MCF 10A (cell line): ENCODE measurements around the gene RSPO4. TPM values are rescaled to one million over a fixed set of nuclear protein-coding genes. Genes with fewer than 3 reads are reported as not detected.

Source experiments
- BruUV-seq: library from RNA; stranded (reverse); fragments of 400-500 nt; replicated peaks from 2 replicates; lab custom pipeline; 2021; lab: Mats Ljungman, UMichigan
- CTCF ChIA-PET: fragments of 300-600 bp; sonication (Branson Sonifier 250); formaldehyde crosslinking; extraction: SDS; loops from one replicate; lab custom pipeline; 2021; ENCODE audit warnings: antibody characterized with exemption, inconsistent platforms; lab: Yijun Ruan, JAX
- POLR2A ChIA-PET: fragments of 300-600, 350-650 bp; sonication (Branson Sonifier 250); formaldehyde crosslinking; extraction: SDS; loops from one replicate; lab custom pipeline; 2020; ENCODE audit warnings: antibody characterized with exemption, inconsistent platforms; lab: Yijun Ruan, JAX
- DNase-seq: peaks from one replicate; pipeline ENCODE4 v3.0.0-alpha.2; 2018; ENCODE audit not compliant: unreplicated experiment
- H3K27ac Mint-ChIP-seq: one replicate; pipeline ENCODE4 v1.8.0; 2022; ENCODE audit warnings: mild to moderate bottlenecking, low read depth, mixed read lengths; ENCODE audit not compliant: unreplicated experiment
- H3K27me3 Mint-ChIP-seq: one replicate; pipeline ENCODE4 v1.8.0; 2022; ENCODE audit warnings: mixed read lengths; ENCODE audit not compliant: insufficient read depth, unreplicated experiment
- H3K36me3 Mint-ChIP-seq: one replicate; pipeline ENCODE4 v1.8.0; 2022; ENCODE audit warnings: mild to moderate bottlenecking, moderate library complexity, mixed read lengths; ENCODE audit not compliant: insufficient read depth, unreplicated experiment
- H3K4me1 Mint-ChIP-seq: one replicate; pipeline ENCODE4 v1.8.0; 2022; ENCODE audit warnings: mixed read lengths; ENCODE audit not compliant: insufficient read depth, unreplicated experiment
- H3K4me3 Mint-ChIP-seq: one replicate; pipeline ENCODE4 v1.8.0; 2022; ENCODE audit warnings: mild to moderate bottlenecking, moderate library complexity, mixed read lengths; ENCODE audit not compliant: unreplicated experiment
- H3K9me3 Mint-ChIP-seq: one replicate; pipeline ENCODE4 v1.8.0; 2022; ENCODE audit warnings: mixed read lengths; ENCODE audit not compliant: unreplicated experiment
- intact Hi-C: fragments of 100-400 bp; cut with micrococcal nuclease; formaldehyde crosslinking; loops from 2 replicates; pipeline ENCODE4 v1.14.1; 2022
- total RNA-seq: library from RNA; stranded (reverse); gene quantifications from 2 replicates; pipeline ENCODE4 v1.2.3, GENCODE V29; 2022
- TF ChIP-seq, protein P1 (sequence below): fragments of 200-600 bp; IDR thresholded peaks from one replicate; pipeline ENCODE4 v1.8.0; 2022; ENCODE audit warnings: antibody characterized with exemption, mild to moderate bottlenecking; ENCODE audit not compliant: unreplicated experiment

RSPO4 gene
- total RNA-seq, 1 experiment from 2014 or later = not detected

DNA sequence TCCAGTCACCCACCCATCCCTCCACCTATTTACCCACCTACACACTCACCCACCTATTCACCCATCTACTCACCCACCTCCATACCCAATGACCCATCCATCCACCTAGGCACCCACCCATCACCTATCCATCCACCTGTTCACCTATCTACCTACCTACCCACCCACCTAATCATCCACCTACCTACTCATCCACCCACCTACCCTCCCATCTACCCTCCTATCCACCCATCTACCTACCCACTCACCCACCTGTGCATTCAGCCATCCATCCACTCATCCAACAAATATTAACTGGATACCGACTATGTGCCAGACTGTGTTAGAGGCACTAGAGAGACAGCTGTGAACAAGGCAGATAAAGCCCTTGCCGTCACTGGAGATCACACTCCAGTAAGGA lies 40.3 kb downstream of the RSPO4 start:
- Mint-ChIP-seq H3K9me3 (no peaks in the 10 kb centered on the region), H3K4me1 (no peaks in the 10 kb centered on the region), H3K4me3 (no peak overlapping the region), H3K27ac (no peak overlapping the region), H3K27me3 (peaks cover 64% of the 10 kb centered on the region), H3K36me3 (no peaks in the 10 kb centered on the region)
- ChIA-PET POLR2A (no interaction called here), CTCF (interaction anchor here (0.6 to 3.0 kb wide), 4 partner anchors 10 to 145 kb away, joined by 3 to 13 read pairs (median 6); no protein-coding TSS in a partner anchor)
- intact Hi-C loops = no loop called here
- DNase-seq = no peak
- TF ChIP-seq, protein P1, sequence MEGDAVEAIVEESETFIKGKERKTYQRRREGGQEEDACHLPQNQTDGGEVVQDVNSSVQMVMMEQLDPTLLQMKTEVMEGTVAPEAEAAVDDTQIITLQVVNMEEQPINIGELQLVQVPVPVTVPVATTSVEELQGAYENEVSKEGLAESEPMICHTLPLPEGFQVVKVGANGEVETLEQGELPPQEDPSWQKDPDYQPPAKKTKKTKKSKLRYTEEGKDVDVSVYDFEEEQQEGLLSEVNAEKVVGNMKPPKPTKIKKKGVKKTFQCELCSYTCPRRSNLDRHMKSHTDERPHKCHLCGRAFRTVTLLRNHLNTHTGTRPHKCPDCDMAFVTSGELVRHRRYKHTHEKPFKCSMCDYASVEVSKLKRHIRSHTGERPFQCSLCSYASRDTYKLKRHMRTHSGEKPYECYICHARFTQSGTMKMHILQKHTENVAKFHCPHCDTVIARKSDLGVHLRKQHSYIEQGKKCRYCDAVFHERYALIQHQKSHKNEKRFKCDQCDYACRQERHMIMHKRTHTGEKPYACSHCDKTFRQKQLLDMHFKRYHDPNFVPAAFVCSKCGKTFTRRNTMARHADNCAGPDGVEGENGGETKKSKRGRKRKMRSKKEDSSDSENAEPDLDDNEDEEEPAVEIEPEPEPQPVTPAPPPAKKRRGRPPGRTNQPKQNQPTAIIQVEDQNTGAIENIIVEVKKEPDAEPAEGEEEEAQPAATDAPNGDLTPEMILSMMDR = no peak
- BruUV-seq = no TSS peak

DNA sequence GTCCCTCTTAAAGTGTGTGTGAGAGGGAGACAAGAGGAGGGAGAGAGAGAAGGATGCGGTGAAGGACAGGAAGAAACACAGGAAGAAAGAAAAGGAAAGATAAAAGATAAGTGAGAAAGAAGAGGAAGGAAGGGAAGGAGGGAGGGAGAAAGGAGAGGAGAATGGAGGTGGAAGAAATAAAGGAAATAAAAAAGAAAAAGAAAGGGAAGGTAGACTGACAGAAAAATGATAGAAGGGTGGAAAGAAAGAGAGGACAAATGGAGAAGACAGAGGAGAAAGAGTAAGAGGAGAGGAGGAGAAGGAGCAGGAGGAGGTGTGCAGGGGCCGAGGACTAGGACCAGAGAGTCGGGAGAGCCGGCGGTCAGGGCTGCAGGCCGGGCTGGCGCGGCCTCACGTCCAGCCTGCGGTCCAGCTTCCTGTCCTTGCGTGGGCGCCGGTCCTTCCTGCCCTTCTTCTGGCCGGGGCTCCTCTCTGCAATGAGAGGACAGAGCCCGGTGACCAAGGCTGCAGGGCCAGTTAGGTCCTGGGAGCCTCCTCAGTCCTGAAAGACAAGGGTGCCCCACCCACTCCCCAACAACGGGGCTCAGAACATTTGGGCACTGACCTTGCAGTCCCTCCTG lies 42.0 kb downstream of the RSPO4 start:
- intact Hi-C loops = loop anchor here (5.0 kb wide), 1 partner anchor 252 kb away; no protein-coding TSS in a partner anchor
- Mint-ChIP-seq H3K9me3 (no peaks in the 10 kb centered on the region), H3K27ac (no peak overlapping the region), H3K4me3 (no peak overlapping the region), H3K36me3 (no peaks in the 10 kb centered on the region), H3K4me1 (no peaks in the 10 kb centered on the region), H3K27me3 (peaks cover 66% of the 10 kb centered on the region)
- TF ChIP-seq, protein P1 = no peak
- POLR2A ChIA-PET = no interaction called here
- DNase-seq = no peak
- no TSS peak for BruUV-seq
- CTCF ChIA-PET = interaction anchor here (0.7 to 9.0 kb wide), 5 partner anchors 23 to 253 kb away, joined by 4 to 464 read pairs (median 5); partner anchors contain the start of gene FAM110A

DNA sequence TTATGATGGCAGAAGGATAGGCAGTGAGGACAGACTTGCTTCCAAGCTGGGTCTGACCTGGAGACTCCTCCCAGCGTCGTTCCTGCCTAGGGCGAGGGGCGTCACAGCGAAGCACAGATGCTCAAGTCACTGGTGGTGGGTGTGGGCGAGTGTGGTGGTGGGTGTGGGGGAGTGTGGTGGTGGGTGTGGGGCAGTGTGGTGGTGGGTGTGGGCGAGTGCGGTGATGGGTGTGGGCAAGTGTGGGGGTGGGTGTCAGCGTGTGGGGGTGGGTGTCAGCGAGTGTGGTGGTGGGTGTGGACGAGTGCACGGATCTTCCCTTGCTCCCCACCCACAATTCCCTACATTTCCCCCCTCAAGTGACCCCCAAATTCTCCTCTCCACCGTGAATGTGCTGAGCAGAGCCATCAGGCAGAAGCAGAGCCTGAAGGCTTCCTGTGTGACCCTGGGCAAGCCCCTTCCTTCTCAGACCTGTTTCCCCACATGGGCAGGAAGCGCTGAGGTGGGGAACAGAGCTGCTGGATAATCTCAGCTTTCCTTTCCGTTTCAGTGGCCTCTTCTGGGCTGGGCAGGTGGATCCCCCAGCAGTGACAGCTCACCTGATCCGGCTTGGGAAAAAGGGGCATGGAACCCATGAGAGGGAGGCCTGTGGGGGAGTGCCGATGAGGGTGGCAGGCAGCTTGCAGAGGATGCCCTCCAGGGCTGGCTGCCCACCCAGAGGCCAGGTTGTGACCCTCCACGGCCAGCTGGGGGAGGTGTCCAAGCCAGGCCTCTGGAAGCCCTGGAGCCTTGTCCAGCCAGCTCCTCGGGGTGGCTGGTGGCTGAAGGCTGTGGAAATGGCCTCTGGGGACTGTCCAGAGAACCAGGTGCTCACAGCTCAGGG lies 42.9 kb downstream of the RSPO4 start:
- Mint-ChIP-seq H3K4me1 (no peaks in the 10 kb centered on the region), H3K4me3 (no peak overlapping the region), H3K36me3 (no peaks in the 10 kb centered on the region), H3K9me3 (no peaks in the 10 kb centered on the region), H3K27me3 (peaks cover 67% of the 10 kb centered on the region), H3K27ac (no peak overlapping the region)
- intact Hi-C loops = loop anchor here (5.0 kb wide), 1 partner anchor 253 kb away; no protein-coding TSS in a partner anchor
- POLR2A ChIA-PET = interaction anchor here (1.3 kb wide), 1 partner anchor 126 kb away, joined by 3 read pairs; the partner anchor contains the start of gene FAM110A
- TF ChIP-seq, protein P1 = no peak
- no peak for DNase-seq
- no TSS peak for BruUV-seq
- CTCF ChIA-PET = interaction anchor here (0.6 to 9.0 kb wide), 20 partner anchors 24 to 1190 kb away, joined by 3 to 464 read pairs (median 4); partner anchors contain the start of gene FAM110A
